Bronchial epithelial cell (primary cell): ENCODE results near the gene RARG. TPM values are rescaled to one million over a fixed set of nuclear protein-coding genes. Genes with fewer than 3 reads are reported as not detected.

Experiments used
- DNase-seq: peaks from one replicate; pipeline ENCODE4 v3.0.0-alpha.2; 2010; ENCODE audit warnings: low read depth
- FAIRE-seq: peaks from 2 replicates; lab custom pipeline; 2011; peaks lifted over from hg19 to GRCh38; lab: Jason Lieb, UNC
- H3K27me3 ChIP-seq: 2 replicates; pipeline ENCODE4 v1.5.1; 2011; ENCODE audit warnings: low read length; ENCODE audit not compliant: control insufficient read depth, insufficient read depth
- H3K36me3 ChIP-seq: 2 replicates; pipeline ENCODE4 v1.5.1; 2011; ENCODE audit warnings: low read length; ENCODE audit not compliant: control insufficient read depth, insufficient read depth
- H3K4me3 ChIP-seq: 2 replicates; pipeline ENCODE4 v1.5.1; 2011; ENCODE audit warnings: mild to moderate bottlenecking, low read depth, low read length, control low read depth
- total RNA-seq: library from RNA; depleted of rRNA; stranded (reverse); fragments of >200 nt; gene quantifications from 2 replicates; pipeline ENCODE4 v1.2.1, GENCODE V29; 2014
- TF ChIP-seq, protein P1 (sequence below): IDR thresholded peaks from 2 replicates; pipeline ENCODE4 v1.5.1; 2011; ENCODE audit warnings: mild to moderate bottlenecking, moderate library complexity, low read length, control low read depth, inconsistent platforms; ENCODE audit not compliant: insufficient read depth, severe bottlenecking

The RARG gene
- total RNA-seq, 1 donor from 2014 or later = 24.7 TPM

DNA sequence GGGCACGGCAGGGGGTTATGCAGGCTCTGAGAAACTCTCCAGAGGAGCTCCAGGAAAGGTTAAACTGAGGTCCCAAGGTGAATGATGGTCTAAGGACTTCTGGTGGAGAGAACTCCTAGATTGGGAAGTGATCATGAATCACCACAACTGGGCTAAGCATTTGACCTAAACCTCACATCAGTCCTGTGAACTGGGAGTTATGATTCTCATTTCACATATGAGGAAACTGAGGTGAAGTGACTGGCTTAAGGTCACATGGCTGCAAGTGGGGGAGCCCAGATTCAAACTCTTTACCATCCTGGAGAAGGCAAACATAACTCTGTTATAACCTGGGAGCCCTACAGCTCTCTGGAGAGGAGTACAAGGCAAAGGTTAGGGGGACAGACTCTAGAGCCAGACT is 4.2 kb downstream of the RARG start:
- H3K4me3 ChIP-seq = no peak overlapping the region
- TF ChIP-seq, protein P1, sequence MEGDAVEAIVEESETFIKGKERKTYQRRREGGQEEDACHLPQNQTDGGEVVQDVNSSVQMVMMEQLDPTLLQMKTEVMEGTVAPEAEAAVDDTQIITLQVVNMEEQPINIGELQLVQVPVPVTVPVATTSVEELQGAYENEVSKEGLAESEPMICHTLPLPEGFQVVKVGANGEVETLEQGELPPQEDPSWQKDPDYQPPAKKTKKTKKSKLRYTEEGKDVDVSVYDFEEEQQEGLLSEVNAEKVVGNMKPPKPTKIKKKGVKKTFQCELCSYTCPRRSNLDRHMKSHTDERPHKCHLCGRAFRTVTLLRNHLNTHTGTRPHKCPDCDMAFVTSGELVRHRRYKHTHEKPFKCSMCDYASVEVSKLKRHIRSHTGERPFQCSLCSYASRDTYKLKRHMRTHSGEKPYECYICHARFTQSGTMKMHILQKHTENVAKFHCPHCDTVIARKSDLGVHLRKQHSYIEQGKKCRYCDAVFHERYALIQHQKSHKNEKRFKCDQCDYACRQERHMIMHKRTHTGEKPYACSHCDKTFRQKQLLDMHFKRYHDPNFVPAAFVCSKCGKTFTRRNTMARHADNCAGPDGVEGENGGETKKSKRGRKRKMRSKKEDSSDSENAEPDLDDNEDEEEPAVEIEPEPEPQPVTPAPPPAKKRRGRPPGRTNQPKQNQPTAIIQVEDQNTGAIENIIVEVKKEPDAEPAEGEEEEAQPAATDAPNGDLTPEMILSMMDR = no peak

DNA sequence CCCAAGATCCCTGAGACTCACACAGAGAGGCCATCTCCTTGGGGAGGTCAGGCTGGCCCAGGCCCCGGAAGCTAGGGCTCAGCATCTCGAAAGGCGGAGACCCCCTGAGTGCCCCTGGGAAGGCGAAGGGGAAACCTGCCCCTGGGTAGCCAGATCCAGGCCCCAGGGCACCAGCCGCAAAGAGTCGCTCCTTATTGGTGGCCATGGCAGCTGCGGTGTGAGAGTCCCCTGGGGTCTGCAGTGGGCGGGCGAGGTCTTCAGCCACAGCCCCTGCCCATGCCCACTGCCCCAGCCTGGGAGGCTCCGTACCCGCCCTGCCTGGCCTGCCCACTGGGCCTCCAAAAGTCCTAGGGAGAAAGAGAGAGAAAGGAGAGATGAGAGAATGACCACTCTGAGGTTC is 4.7 kb downstream of the RARG start:
- FAIRE-seq = no peak
- TF ChIP-seq, protein P1 = no peak
- Histone ChIP-seq H3K36me3 (peaks cover 24% of the 10 kb centered on the region), H3K27me3 (no peaks in the 10 kb centered on the region), H3K4me3 (no peak overlapping the region)
- no peak for DNase-seq

More for the DNA sequence above, 4.2 kb downstream of the RARG start:
- Histone ChIP-seq H3K36me3 (peaks cover 24% of the 10 kb centered on the region), H3K27me3 (no peaks in the 10 kb centered on the region)
- DNase-seq (no peak), FAIRE-seq (no peak)

DNA sequence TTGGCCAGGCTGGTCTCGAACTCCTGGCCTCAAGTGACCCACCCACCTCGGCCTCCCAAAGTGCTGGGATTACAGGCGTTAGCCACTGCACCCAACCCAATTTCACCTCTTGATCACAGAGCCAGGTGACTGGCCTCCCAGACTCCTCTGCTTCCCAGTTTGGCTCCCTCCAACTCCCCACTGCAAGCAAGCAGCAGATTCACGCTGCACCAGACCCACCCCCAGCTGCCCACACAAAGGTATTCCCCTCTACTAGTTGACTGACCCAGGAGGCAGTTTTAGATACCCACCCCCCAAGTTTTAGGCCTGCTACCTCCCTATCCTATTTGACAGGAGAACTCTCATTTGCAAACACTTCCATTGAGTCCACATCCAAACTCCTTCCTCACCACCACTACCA is 5.2 kb downstream of the RARG start:
- FAIRE-seq = no peak

DNA sequence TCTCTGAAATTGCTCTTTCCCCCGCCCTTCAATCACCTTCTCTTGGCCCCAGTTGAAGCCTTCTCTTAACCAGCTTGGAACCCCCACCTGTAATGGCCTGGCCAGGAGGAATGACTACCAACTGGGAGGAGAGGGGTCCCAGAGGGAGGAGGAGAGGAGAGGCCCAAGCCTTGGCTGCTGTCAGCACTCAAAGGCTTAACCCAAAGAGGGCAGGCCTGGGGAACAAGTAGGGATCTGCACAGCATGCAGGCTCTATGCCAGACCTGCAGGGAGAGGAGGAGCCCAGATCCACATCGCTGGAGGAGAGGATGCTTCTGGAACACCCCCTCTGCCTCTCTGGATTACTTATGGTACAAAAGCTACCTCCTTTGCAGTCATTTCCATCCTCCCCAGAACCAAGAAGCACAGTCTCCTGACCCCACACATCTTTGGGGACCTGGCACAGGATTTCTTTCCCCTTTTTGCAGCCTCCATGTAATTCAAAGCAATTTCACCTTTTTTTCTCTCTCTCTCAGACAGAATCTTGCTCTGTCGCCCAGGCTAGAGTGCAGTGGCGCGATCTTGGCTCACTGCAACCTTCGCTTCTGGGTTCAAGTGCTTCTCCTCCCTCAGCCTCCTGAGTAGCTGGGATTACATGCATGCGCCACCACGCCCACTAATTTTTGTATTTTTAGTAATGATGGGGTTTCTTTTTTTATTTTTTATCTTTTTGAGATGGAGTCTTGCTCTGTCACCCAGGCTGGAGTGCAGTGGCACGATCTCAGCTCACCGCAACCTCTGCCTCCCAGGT is 6.2 kb downstream of the RARG start:
- Histone ChIP-seq H3K36me3 (peaks cover 24% of the 10 kb centered on the region), H3K4me3 (no peak overlapping the region), H3K27me3 (no peaks in the 10 kb centered on the region)
- FAIRE-seq = no peak
- peak; percentile 66 for DNase-seq
- TF ChIP-seq, protein P1 = no peak

More for the DNA sequence above, 5.2 kb downstream of the RARG start:
- TF ChIP-seq, protein P1 = no peak
- H3K4me3 ChIP-seq = no peak overlapping the region
- peaks cover 24% of the 10 kb centered on the region for H3K36me3 ChIP-seq
- no peaks in the 10 kb centered on the region for H3K27me3 ChIP-seq
- no peak for DNase-seq

DNA sequence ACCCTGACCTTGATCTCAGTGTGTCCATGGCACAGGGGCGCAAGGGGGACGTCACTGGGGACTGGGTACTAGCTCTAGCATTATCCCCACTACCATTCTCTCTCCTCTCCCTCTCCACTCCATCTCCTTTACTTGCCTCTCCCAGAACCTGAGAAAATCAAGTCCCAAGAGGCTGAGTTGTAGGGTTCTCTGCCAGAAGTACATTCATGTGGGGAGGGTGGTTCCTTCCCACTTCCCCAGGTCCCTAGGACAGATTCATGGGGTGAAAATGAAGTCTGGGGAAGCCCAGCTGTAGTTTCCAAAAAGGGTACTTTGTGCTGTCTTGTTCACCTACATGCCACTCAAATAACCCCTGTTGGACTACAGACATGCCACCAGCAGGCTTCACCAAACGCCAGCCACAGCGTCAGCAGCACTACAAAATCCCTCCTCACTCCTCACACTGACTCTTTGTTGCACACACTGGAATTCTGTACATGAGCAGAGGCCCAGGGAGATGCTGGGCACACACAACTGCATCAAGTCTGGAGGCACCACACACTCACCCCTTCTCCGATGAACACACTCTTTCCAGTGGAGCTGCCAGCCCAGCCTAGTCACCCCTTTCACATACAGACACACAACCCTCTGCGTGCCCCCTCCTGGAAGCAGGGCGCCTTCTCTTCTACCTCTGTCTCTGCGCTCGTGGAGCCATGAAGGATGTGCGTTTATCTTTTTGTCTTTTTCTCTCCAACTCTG is 6.9 kb downstream of the RARG start:
- FAIRE-seq = no peak

More for the DNA sequence above, 6.9 kb downstream of the RARG start:
- no peak overlapping the region for H3K4me3 ChIP-seq
- H3K27me3 ChIP-seq = no peaks in the 10 kb centered on the region
- no peak for DNase-seq
- TF ChIP-seq, protein P1 = no peak
- peaks cover 23% of the 10 kb centered on the region for H3K36me3 ChIP-seq
